ENCODE measurements around the gene PGGT1B. TPM values are rescaled to one million over a fixed set of nuclear protein-coding genes. Genes with fewer than 3 reads are reported as not detected.

Gene PGGT1B
- total RNA-seq, 3 donors from 2014 or later (not counting 1 experiment from before 2014, with no cell fraction given), result 39.5 to 60.1 (median 46.1) TPM

DNA sequence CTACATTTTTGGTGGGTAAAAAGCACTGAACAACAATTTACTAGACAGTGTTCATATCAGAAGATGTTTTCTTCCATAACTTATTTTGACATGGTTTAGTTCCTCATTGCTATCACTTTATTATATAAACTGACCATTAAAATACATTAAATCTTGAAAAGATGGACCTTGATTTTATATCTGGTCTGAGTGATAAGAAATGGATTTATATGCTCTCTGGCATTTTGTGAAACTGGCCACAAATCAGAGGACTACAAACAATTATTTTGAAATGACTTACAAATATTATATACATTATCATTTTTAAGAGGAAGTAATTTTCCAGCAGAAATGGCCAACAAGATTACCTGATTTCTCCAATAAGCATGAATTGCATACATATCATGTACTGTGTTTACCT, 69.4 kb downstream of the PGGT1B start:
- H3K9me3 ChIP-seq (ENCODE audit: control insufficient read depth, insufficient read depth, low read length), result no peaks in the 10 kb centered on the region
- no peaks in the 10 kb centered on the region for H3K27me3 ChIP-seq (ENCODE audit: control insufficient read depth, insufficient read depth, low read length)
- Mint-ChIP-seq H3K27ac (no peak overlapping the region), H3K27me3 (ENCODE audit: low read depth in 2 of 2) (peaks cover 2 to 10% of the 10 kb centered on the region in 2 donors), H3K36me3 (peaks cover 17% of the 10 kb centered on the region), H3K4me1 (no peaks in the 10 kb centered on the region), H3K9me3 (no peaks in the 10 kb centered on the region), H3K4me3 (no peak overlapping the region)
- ATAC-seq, result no peak
- no peak overlapping the region for H3K4me3 ChIP-seq (ENCODE audit: low read length)
- H3K27ac ChIP-seq (ENCODE audit: low read length), result no peak overlapping the region
- no peak for DNase-seq
- TF ChIP-seq, protein P1, sequence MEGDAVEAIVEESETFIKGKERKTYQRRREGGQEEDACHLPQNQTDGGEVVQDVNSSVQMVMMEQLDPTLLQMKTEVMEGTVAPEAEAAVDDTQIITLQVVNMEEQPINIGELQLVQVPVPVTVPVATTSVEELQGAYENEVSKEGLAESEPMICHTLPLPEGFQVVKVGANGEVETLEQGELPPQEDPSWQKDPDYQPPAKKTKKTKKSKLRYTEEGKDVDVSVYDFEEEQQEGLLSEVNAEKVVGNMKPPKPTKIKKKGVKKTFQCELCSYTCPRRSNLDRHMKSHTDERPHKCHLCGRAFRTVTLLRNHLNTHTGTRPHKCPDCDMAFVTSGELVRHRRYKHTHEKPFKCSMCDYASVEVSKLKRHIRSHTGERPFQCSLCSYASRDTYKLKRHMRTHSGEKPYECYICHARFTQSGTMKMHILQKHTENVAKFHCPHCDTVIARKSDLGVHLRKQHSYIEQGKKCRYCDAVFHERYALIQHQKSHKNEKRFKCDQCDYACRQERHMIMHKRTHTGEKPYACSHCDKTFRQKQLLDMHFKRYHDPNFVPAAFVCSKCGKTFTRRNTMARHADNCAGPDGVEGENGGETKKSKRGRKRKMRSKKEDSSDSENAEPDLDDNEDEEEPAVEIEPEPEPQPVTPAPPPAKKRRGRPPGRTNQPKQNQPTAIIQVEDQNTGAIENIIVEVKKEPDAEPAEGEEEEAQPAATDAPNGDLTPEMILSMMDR (IDR thresholded peaks at IDR 0.05), result no peak
- intact Hi-C loops (cut with micrococcal nuclease), result no loop called here
- H3K4me1 ChIP-seq (ENCODE audit: control insufficient read depth, insufficient read depth, low read length), result no peaks in the 10 kb centered on the region
- H3K36me3 ChIP-seq (ENCODE audit: control insufficient read depth, insufficient read depth, low read length), result no peaks in the 10 kb centered on the region

DNA sequence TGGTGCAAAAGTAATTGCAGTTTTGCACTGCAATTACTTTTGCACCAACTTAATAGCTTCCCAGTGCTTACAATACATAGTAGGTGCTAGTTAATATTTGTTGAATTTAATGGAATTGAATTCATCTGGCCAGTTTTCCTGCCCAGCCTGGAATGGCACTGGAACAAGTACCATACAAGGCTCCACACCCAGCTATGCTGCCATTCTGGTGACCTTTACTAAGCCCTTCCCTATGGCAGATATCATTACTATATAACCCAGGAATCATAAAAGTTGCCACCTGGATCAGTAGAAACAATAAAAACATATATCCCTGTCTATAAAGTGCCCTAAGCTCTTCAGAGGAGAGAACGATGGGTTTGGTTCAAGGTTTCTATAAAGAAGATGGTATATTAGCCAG, 70.6 kb downstream of the PGGT1B start:
- no peaks in the 10 kb centered on the region for H3K4me1 Mint-ChIP-seq
- H3K27ac ChIP-seq (ENCODE audit: low read length), result no peak overlapping the region
- no peak for ATAC-seq
- H3K27me3 Mint-ChIP-seq (ENCODE audit: low read depth in 2 of 2), result peaks cover 5 to 17% of the 10 kb centered on the region in 2 donors
- no peaks in the 10 kb centered on the region for H3K27me3 ChIP-seq (ENCODE audit: control insufficient read depth, insufficient read depth, low read length)
- no peak overlapping the region for H3K27ac Mint-ChIP-seq
- WGBS (ENCODE audit: insufficient coverage), result no CpG with 5 or more reads among the region's 1 CpG
- TF ChIP-seq, protein P1 (IDR thresholded peaks at IDR 0.05), result no peak
- H3K9me3 Mint-ChIP-seq, result no peaks in the 10 kb centered on the region
- H3K9me3 ChIP-seq (ENCODE audit: control insufficient read depth, insufficient read depth, low read length), result no peaks in the 10 kb centered on the region
- H3K36me3 Mint-ChIP-seq, result peaks cover 13% of the 10 kb centered on the region
- no peak overlapping the region for H3K4me3 Mint-ChIP-seq
- H3K36me3 ChIP-seq (ENCODE audit: control insufficient read depth, insufficient read depth, low read length), result no peaks in the 10 kb centered on the region
- no peaks in the 10 kb centered on the region for H3K4me1 ChIP-seq (ENCODE audit: control insufficient read depth, insufficient read depth, low read length)
- H3K4me3 ChIP-seq (ENCODE audit: low read length), result no peak overlapping the region
- DNase-seq, result no peak
- intact Hi-C loops (cut with micrococcal nuclease), result no loop called here

GRCh38 chr5:115191474-115192031, 71.1 kb downstream of the PGGT1B start:
- Mint-ChIP-seq H3K4me1 (no peaks in the 10 kb centered on the region), H3K36me3 (peaks cover 8% of the 10 kb centered on the region), H3K9me3 (no peaks in the 10 kb centered on the region), H3K27ac (no peak overlapping the region), H3K4me3 (no peak overlapping the region), H3K27me3 (ENCODE audit: low read depth in 2 of 2) (peaks cover 5 to 23% of the 10 kb centered on the region in 2 donors)
- WGBS (ENCODE audit: insufficient coverage), result 94% methylated on average over 8 of the region's 8 CpGs
- DNase-seq (no peak), ATAC-seq (no peak)
- Histone ChIP-seq H3K9me3 (ENCODE audit: control insufficient read depth, insufficient read depth, low read length) (no peaks in the 10 kb centered on the region), H3K4me3 (ENCODE audit: low read length) (no peak overlapping the region), H3K27me3 (ENCODE audit: control insufficient read depth, insufficient read depth, low read length) (no peaks in the 10 kb centered on the region), H3K27ac (ENCODE audit: low read length) (no peak overlapping the region), H3K4me1 (ENCODE audit: control insufficient read depth, insufficient read depth, low read length) (no peaks in the 10 kb centered on the region), H3K36me3 (ENCODE audit: control insufficient read depth, insufficient read depth, low read length) (no peaks in the 10 kb centered on the region)
- TF ChIP-seq, protein P1 (IDR thresholded peaks at IDR 0.05), result no peak
- intact Hi-C loops (cut with micrococcal nuclease), result no loop called here

GRCh38 chr5:115190388-115190787, 72.3 kb downstream of the PGGT1B start:
- H3K9me3 Mint-ChIP-seq, result no peaks in the 10 kb centered on the region
- no peak for DNase-seq
- H3K4me1 Mint-ChIP-seq, result no peaks in the 10 kb centered on the region
- no peaks in the 10 kb centered on the region for H3K4me1 ChIP-seq (ENCODE audit: control insufficient read depth, insufficient read depth, low read length)
- no peak overlapping the region for H3K27ac ChIP-seq (ENCODE audit: low read length)
- H3K4me3 Mint-ChIP-seq, result no peak overlapping the region
- H3K27me3 ChIP-seq (ENCODE audit: control insufficient read depth, insufficient read depth, low read length), result no peaks in the 10 kb centered on the region
- no peak overlapping the region for H3K4me3 ChIP-seq (ENCODE audit: low read length)
- intact Hi-C loops (cut with micrococcal nuclease), result no loop called here
- peaks cover 7 to 23% of the 10 kb centered on the region in 2 donors for H3K27me3 Mint-ChIP-seq (ENCODE audit: low read depth in 2 of 2)
- H3K36me3 Mint-ChIP-seq, result no peaks in the 10 kb centered on the region
- H3K27ac Mint-ChIP-seq, result no peak overlapping the region
- no peaks in the 10 kb centered on the region for H3K9me3 ChIP-seq (ENCODE audit: control insufficient read depth, insufficient read depth, low read length)
- TF ChIP-seq, protein P1 (IDR thresholded peaks at IDR 0.05), result no peak
- WGBS (ENCODE audit: insufficient coverage), result 84% methylated on average over 4 of the region's 4 CpGs
- no peaks in the 10 kb centered on the region for H3K36me3 ChIP-seq (ENCODE audit: control insufficient read depth, insufficient read depth, low read length)
- ATAC-seq, result no peak

Data from natural killer cell (primary cell).